Omental fat pad (tissue), 4 donors: Measurements from ENCODE around the gene TFPI. TPM values are rescaled to one million over a fixed set of nuclear protein-coding genes. Genes with fewer than 3 reads are reported as not detected.

Source experiments
- ATAC-seq: fragments of 150-250 bp; one replicate; pipeline ENCODE4 v1.9.1; 2016; ENCODE audit warnings: mild to moderate bottlenecking, moderate library complexity; ENCODE audit not compliant: low FRiP score
- DNase-seq: peaks from one replicate; pipeline ENCODE4 v3.0.0-alpha.2; 2019; ENCODE audit warnings: low spot score
- total RNA-seq, 4 donors: library from RNA; depleted of rRNA; stranded (reverse); fragments of >200 nt; gene quantifications; one replicate each; pipeline ENCODE4 v1.1.0, GENCODE V29; 2016
- TF ChIP-seq, protein P1 (sequence below), 3 donors: fragments of 450-650 bp; IDR thresholded peaks; one replicate each; pipeline ENCODE4 v1.5.1; 2016 to 2017; ENCODE audit warnings: antibody characterized with exemption in 3 of 3, mild to moderate bottlenecking in 3 of 3, moderate library complexity in 2 of 3

TFPI gene
- total RNA-seq, 4 donors from 2014 or later, result 73.6 to 223 (median 83.3) TPM

DNA sequence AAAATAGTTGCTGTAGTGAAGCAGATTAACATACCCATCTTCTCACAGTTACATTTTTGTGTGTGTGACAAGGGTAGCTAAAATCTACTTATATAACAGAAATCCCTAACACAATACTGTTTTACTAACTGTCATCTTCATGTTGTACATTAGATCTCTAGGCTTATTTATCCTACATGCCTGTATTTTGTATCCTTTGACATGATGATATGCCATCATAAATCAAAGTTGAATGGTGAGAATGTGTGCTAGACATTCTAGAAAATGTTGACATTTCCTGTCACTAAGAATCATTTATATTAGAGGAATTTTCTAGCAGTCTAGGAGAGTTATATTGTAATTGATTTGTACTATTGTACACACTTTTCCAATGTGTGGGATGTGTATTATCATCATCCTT, 84.7 kb downstream of the TFPI start:
- DNase-seq (no peak), ATAC-seq (no peak)
- TF ChIP-seq, protein P1, sequence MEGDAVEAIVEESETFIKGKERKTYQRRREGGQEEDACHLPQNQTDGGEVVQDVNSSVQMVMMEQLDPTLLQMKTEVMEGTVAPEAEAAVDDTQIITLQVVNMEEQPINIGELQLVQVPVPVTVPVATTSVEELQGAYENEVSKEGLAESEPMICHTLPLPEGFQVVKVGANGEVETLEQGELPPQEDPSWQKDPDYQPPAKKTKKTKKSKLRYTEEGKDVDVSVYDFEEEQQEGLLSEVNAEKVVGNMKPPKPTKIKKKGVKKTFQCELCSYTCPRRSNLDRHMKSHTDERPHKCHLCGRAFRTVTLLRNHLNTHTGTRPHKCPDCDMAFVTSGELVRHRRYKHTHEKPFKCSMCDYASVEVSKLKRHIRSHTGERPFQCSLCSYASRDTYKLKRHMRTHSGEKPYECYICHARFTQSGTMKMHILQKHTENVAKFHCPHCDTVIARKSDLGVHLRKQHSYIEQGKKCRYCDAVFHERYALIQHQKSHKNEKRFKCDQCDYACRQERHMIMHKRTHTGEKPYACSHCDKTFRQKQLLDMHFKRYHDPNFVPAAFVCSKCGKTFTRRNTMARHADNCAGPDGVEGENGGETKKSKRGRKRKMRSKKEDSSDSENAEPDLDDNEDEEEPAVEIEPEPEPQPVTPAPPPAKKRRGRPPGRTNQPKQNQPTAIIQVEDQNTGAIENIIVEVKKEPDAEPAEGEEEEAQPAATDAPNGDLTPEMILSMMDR (IDR thresholded peaks at IDR 0.05), result no peak

DNA sequence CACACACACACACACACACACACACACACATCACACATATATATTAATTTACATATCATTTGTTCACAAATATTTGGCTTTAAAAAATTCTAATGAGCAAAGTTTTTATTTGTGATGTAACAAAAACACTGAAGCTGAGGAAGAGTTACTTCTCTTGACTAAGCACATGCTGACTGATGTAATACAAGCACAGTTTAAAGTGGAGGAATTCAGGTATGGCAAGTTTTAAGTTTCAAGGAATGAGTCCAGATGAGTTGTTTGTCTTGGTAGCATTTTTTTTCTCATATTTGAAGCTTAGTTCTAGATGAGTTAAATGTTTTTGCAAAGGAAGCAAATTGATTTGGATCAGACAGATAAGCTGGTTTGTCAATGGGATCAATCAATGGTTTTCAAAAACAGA, 86.0 kb downstream of the TFPI start:
- TF ChIP-seq, protein P1 (IDR thresholded peaks at IDR 0.05), result no peak
- ATAC-seq (no peak), DNase-seq (no peak)

DNA sequence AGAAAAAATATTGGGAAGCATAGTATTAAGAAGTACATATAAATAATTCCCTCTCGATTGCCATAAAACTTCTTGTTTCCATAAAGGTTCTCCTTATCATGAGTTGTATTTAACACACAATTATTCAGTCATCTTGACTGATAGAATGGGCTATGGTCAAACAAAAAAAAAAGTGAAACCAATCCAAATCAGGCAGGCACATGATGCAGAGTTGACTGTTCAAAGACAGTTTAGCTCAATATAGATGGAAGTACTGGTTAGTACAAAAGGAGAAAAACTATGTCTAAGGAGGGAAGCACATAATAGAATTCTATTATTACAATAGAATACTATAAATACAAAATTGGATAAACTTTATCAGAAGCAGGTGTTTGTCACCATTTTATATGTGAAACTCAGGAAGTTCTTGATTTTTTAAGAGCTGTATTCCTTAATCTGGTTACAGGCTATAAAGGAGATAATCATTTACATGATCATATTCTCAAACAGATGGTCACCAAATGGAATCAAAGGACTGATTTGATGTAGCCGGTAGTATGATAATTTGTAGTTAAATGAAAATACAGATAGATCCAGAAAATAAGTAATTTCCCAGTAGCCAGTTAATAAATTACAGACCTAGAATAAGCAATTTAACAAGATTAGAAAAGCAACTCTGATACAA, 88.0 kb downstream of the TFPI start:
- TF ChIP-seq, protein P1 (IDR thresholded peaks at IDR 0.05), result no peak
- ATAC-seq, result no peak

GRCh38 chr2:187462839-187463238, 91.4 kb downstream of the TFPI start:
- no peak for DNase-seq
- TF ChIP-seq, protein P1 (IDR thresholded peaks at IDR 0.05), result no peak
- no peak for ATAC-seq

More for the DNA sequence above, 88.0 kb downstream of the TFPI start:
- DNase-seq, result no peak

DNA sequence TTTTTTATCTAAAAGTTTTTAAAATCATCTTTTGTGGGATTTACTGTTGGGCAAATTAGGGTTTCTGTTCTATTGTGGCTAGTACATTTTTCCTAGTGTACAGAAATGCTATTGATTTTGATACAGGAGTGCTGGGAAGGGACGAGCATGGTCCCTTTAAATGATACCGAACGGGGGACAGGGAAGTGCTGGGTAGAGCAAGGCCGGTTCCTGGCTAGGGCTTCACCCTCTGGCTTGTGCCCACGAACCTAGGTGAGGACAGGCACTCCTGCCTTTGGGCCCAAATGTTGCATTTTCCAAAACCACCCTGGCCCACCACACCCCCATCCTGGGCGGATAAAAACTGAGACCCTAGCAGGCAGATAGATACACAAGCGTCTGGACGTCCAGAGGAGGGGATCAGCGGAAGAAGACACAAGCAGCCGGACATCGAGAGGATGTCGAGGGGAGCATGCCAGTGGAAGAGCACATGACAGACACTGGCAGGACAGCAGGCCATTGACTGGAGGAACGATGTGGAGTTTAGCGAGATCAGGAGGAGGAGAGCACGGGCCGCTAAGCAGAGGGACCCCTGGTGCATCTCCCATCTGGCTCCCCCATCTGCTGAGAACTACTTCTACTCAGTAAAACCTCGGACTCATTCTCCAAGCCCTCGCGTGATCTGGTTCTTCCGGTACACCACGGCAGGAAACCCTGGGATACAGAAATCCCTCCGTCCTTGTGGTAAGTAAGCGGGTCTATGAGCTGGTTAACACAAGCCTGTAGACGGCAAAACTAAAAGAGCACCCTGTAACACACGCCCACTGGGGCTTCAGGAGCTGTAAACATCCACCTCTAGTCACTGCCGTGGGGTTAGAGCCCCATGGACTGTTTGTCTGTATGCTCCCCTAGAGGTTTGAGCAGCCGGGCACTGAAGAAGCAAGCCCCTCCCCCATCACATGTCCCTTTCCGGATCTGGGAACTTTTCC, 92.7 kb downstream of the TFPI start:
- DNase-seq (no peak), ATAC-seq (no peak)
- TF ChIP-seq, protein P1 (IDR thresholded peaks at IDR 0.05), result no peak

- ATAC-seq (no peak), DNase-seq (no peak)
- TF ChIP-seq, protein P1 (IDR thresholded peaks at IDR 0.05), result no peak
These were observed 95.0 kb downstream of the TFPI start for GRCh38 chr2:187459256-187459655.
